NCI-H69 (cell line): ENCODE results near the gene JPT1.
"Not testable (repeated sequence)": the region's sequence is repeated elsewhere in the genome, so short reads cannot be mapped to it uniquely, and the experiment has no call there.

Experiments used
- DNase-seq: peaks from one replicate; lab custom pipeline; 2025; lab: John Stamatoyannopoulos, UW

The JPT1 gene

GRCh38 chr17:75158480-75158879 lies 4.2 kb upstream of the JPT1 start:
- not testable (repeated sequence) for DNase-seq

- peak; percentile 33 for DNase-seq
These were observed 884 bp upstream of the JPT1 start for GRCh38 chr17:75155191-75155601.

DNA sequence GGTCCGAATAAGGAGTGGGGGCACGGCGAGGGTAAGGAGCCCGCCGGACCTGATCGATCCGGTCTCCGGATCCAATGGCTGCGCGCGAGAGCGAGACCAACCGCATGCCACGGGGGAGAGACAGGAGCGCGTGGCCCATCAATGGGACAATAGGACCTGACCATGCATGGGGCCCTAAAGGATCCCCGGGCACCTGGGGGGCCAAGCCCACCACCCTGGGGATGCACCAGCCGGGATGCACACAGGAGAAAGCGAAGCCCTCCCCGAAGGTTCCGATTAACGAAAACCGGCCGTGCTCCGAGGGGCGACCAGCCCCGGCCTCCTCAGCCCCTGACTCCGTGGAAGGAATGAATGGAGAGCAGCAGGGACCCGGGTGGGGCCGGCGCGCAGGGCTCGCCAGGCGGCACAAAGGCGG lies 525 bp downstream of the JPT1 start:
- peak; percentile 77 for DNase-seq

- DNase-seq: peak; percentile 82
These were observed 1.2 kb downstream of the JPT1 start for GRCh38 chr17:75152922-75153779.

DNA sequence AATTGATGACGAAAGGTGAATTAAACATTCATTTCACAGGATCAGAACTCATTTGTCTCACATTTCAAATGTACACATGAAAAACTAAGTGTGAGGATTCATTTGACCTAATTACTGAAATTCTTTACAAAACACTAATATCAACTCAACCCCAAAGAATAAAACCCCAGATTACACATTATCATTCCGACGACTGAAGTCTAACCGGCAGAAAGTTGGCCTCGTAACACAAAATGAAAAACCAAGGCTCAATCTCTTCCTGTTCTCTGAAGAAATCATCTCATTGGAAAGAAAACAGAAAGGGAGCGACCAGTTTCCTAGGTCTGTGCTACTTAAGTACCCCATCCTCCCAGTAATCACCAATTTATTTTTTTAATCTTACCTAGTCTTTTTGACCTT lies 1.8 kb downstream of the JPT1 start:
- DNase-seq: peak; percentile 57

- DNase-seq: peak; percentile 68
These were observed 2.4 kb downstream of the JPT1 start for GRCh38 chr17:75151930-75152329.

GRCh38 chr17:75147878-75148546 lies 6.3 kb downstream of the JPT1 start:
- DNase-seq: no peak

GRCh38 chr17:75146592-75146991 lies 7.7 kb downstream of the JPT1 start:
- DNase-seq: no peak

- DNase-seq: no peak
These were observed 9.3 kb downstream of the JPT1 start for GRCh38 chr17:75144816-75145512.

DNA sequence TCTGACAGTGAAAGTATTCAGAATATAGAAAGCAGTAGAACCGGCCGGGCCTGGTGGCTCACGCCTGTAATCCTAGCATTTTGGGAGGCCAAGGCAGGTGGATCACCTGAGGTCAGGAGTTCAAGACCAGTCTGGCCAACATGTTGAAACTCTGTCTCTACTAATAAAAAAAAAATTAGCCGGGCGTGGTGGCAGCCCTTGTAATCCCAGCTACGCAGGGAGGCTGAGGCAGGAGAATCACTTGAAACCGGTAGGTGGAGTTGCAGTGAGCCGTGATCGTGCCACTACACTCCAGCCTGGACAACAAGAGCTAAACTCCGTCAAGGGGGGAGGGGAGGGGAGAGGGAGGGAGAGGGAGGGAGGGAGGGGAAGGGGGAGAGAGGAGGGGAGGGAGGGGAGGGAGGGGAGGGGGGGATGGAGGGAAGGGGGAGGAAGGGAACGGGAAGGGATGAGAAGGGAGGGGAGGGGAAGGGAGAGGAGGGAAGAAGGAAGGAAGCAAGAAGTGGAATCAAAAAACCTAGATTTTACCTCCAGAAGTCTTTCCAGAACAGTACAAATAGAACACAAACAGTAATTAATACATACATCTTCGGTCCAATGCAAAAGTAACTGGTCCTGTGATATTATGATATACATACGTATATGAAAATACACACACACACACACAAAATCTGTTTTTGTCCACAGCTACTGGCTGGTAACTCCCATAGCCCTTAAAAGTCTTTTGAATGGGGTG lies 11.9 kb downstream of the JPT1 start:
- DNase-seq: no peak

- DNase-seq: no peak
These were observed 15.8 kb downstream of the JPT1 start for GRCh38 chr17:75138519-75138918.

GRCh38 chr17:75137762-75138161 lies 16.6 kb downstream of the JPT1 start:
- DNase-seq: not testable (repeated sequence)

GRCh38 chr17:75135946-75136345 lies 18.4 kb downstream of the JPT1 start:
- no peak for DNase-seq

- DNase-seq: no peak
These were observed 18.9 kb downstream of the JPT1 start for GRCh38 chr17:75135452-75135851.

GRCh38 chr17:75133607-75134347 lies 20.5 kb downstream of the JPT1 start:
- DNase-seq: not testable (repeated sequence)

DNA sequence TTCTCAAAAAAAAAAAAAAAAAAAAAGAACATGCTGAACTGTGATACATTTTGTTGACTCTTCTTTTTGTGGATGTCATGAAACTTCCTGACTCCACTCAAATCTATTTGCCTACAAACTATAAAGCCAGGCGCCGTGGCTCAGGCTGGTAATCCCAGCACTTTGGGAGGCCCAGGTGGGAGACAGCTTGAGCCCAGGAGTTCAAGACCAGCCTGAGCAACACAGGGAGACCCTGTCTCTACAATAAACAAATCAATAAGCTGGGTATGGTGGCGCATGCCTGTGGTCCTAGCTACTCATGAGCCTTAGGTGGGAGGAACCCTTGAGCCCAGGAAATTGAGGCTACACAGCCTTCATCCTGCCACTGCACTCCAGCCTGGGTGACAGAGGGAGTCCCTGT lies 21.3 kb downstream of the JPT1 start:
- DNase-seq: no peak

DNA sequence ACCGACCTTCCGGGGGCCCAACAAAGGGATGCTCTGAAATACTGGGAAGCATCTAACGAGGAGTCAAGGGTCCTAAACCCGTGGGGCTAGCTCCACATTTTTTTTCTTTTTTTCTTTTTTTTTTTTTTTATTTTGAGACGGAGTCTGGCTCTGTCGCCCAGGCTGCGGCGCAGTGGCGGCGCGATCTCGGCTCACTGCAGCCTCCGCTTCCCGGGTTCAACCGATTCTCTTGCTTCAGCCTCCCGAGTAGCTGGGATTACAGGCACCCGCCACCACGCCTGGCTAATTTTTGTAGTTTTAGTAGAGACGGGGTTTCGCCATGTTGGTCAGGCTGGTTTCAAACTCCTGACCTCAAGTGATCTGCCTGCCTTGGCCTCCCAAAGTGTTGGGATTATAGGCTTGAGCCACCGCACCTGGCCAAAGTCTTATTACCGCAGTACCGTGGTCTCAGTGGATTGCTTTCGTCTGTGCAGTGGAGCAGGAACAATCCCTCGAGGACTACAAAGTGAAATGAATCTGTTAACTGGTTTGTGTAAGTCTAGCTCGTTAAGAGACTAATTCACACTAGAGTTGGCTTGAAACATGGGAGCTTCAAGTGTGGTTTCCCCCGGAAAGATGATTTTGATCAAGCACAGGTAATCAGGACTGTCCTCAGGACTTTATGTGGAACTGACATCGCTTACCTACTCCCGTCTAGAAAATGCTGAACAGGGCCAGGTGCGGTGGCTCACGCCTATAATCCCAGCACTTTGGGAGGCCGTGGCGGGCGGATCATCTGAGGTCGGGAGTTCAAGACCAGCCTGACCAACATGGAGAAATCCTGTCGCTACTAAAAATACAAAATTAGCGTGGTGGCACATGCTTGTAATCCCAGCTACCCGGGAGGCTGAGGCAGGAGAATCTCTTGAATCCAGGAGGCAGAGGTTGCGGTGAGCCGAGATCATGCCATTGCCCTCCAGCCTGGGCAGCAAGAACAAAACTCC lies 22.0 kb downstream of the JPT1 start:
- DNase-seq: peak; percentile 43

GRCh38 chr17:75131278-75132017 lies 22.9 kb downstream of the JPT1 start, which contains the start of gene NT5C:
Gene NT5C, minus strand, starts transcription at chr17:75131742. Its CDS starts 35 bp downstream, at chr17:75131707.
- DNase-seq: peak; percentile 94

DNA sequence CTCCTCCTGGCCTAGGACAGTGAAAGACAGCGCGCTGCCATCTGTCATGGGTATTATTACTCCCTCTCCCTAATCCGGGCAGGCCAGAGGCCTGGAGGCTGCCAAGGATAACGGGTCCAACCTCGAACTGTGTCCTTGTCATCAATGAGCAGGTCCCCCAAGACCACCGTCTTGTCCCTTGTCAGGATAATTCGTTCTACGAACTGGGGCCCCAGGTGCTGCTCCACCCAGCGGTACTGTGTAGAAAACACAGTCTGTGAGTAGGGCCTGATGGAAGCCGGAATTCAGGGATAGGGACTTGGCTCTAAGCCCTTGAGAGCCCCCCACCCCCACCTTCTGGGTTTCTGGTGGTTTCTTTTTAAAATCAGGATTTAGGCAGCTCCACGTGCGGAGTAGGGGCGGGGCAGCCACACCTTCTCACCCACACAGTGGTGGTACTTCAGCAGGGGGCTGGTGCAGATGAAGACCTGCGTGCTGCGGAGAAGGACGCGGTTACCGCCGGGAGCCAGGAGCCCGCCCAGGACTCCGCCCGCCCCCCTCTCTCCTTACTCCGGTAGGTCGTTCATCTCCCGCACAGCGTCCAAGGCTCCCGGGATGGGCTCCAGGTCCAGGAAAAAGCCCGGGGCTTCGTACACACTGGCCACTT lies 23.6 kb downstream of the JPT1 start:
- peak; percentile 80 for DNase-seq
